GM18502 (cell line): ENCODE data around the gene LENG8.

Experiments
- ATAC-seq: cut with Tn5 transposase; IDR thresholded peaks from one replicate; pipeline ENCODE4 v1.9.1; 2021; ENCODE audit warnings: mild to moderate bottlenecking; ENCODE audit not compliant: unreplicated experiment, poor library complexity

The LENG8 gene

DNA sequence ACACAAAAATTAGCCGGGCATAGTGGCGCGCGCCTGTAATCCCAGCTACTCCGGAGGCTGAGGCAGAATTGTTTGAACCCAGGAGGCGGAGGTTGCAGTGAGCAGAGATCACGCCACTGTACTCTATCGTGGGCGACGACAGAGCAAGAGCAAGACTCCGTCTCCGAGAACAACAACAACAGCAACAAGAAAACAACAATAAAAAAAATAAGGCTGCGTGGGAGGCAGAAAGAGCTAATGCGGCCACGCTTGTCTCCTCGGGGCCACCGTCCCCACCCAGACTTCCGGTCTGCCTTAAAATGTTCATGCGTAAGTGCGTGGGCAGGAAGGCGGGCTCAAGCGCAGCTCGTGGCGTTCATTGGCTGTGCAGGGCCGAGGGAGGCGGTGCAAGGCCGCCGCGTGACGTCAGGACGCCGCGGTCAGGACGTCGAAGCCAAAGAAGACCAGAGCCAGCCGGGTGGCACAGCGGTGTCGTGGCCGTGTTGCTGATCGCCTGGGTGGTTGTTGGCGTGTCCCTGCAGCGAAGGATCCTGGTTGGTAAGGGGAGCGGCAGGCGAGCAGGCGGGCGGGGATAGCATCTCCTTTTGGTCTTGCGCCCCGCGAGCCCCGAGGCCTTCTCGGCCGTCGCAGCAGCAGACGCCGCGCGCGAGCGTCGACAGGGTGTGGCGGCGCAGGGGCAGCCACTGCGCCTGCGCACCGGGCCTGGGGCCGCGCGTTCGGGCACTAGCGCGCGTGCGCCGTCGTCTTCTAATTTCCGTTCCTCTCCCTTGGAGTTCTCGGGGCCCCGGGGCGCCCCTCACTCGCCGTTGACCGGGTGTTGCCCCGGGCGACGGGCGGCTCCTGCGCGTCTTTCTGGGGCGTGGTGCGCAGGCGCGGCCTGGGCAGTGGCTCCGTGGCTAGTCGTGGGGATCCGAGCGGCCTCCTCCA lies at the start of gene LENG8:
Gene LENG8, plus strand, starts transcription at position 426 of the 927 bp plus-strand sequence. CDS start 2,146 bp downstream, outside the sequence.
- peak; percentile 85 for ATAC-seq

- ATAC-seq = no peak
Measured at GRCh38 chr19:54400913-54401312, 48.1 kb upstream of the LENG8 start.

GRCh38 chr19:54403054-54403453 lies 45.9 kb upstream of the LENG8 start:
- ATAC-seq = no peak

DNA sequence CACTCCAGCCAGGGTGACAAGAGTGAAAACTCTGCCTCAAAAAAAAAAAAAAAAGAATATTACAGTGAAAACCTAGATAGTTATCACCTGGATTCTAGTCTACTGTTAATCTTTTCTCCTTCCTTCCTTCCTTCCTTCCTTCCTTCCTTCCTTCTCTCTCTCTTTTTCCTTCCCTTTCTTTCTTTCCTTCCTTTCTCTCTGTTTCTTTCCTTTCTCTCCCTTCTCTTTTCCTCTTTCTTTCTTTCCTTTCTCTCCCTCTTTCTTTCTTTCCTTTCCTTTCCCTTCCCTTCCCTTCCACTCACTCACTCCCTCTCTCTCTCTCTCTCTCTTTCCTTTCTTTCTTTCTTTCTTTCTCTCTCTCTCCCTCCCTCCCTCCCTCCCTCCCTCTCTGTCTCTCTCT lies 43.4 kb upstream of the LENG8 start:
- ATAC-seq = no peak

- ATAC-seq = no peak
Measured at GRCh38 chr19:54407780-54408179, 41.2 kb upstream of the LENG8 start.

- no peak for ATAC-seq
Measured at GRCh38 chr19:54408456-54409026, 40.5 kb upstream of the LENG8 start.

GRCh38 chr19:54411033-54411432 lies 38.0 kb upstream of the LENG8 start:
- ATAC-seq = no peak

DNA sequence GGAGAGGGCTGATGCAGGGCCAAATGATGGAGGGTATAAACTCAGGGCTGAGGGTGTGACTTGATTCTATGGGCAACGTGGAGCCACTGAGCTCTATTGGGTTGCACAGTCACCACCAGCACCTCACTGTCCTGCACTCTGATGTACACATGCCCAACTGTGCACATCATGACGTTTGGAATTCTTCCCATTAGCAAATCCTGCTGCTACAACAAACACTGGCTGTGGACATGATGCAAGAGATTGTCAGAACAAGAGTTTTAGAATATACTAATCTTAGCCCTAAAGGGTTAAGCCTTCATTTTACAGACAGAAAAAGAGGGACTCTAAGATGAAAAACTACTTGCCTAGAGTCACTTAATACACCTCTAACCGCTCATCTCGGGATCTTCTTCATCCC lies 36.1 kb upstream of the LENG8 start:
- ATAC-seq = no peak

GRCh38 chr19:54414156-54414555 lies 34.8 kb upstream of the LENG8 start:
- ATAC-seq = no peak

- no peak for ATAC-seq
Measured at GRCh38 chr19:54415208-54415900, 33.6 kb upstream of the LENG8 start, which contains the start of gene TTYH1. Gene TTYH1 (plus strand): TSS chr19:54415464. CDS start chr19:54415553, 89 bp downstream.

GRCh38 chr19:54415901-54416673 lies 32.9 kb upstream of the LENG8 start:
- no peak for ATAC-seq

- no peak for ATAC-seq
Measured at GRCh38 chr19:54416695-54417491, 32.1 kb upstream of the LENG8 start.

- no peak for ATAC-seq
Measured at GRCh38 chr19:54418030-54418929, 30.7 kb upstream of the LENG8 start.

- ATAC-seq = no peak
Measured at GRCh38 chr19:54418930-54419800, 29.8 kb upstream of the LENG8 start.

- no peak for ATAC-seq
Measured at GRCh38 chr19:54420068-54420382, 29.0 kb upstream of the LENG8 start.

- no peak for ATAC-seq
Measured at GRCh38 chr19:54420383-54421168, 28.4 kb upstream of the LENG8 start.

GRCh38 chr19:54421169-54421516 lies 27.9 kb upstream of the LENG8 start:
- ATAC-seq = no peak
